ENCODE data around the gene DBN1.

The DBN1 gene

DNA sequence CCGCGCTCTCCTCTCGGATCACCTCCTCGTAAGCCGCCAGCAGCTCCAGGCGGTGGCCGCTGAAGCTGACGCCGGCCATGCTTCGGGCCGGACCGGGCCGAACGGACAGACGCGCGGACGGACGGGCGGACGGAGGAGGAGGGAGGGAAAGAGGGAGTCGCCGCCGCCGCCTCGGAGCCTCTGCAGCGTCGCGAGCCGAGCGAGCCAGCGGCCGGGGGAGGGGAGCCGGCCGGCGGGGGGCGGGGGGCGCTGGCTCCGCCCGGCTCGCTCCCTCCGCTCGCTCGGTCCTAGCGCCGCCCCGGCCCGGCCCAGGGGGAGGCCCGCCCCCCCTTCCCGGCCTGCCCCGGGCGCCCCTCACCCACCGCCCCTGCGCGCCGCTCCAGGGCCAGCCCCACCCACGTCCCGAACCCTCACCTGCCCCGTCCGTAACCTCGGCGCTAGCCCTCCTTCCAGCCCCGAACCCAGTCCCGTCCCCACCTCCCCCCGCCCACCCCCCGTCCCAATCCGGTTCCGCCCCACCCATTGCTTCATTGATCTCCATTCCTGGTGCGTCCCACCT lies at the start of gene DBN1:
DBN1 (minus strand) TSS at position 192 of the 559 bp plus-strand sequence; CDS start at position 79, 113 bp downstream.
- DNase-seq (ENCODE audit: low read depth) = peak; percentile 62
- H3K4me3 ChIP-seq (ENCODE audit: low read depth, low read length) = peak within 1 kb of the TSS; percentile 47
- TF ChIP-seq POLR2A (IDR thresholded peaks at IDR 0.05; ENCODE audit: extremely low read depth, insufficient read length) = peak; percentile 22
- TF ChIP-seq, protein P1, sequence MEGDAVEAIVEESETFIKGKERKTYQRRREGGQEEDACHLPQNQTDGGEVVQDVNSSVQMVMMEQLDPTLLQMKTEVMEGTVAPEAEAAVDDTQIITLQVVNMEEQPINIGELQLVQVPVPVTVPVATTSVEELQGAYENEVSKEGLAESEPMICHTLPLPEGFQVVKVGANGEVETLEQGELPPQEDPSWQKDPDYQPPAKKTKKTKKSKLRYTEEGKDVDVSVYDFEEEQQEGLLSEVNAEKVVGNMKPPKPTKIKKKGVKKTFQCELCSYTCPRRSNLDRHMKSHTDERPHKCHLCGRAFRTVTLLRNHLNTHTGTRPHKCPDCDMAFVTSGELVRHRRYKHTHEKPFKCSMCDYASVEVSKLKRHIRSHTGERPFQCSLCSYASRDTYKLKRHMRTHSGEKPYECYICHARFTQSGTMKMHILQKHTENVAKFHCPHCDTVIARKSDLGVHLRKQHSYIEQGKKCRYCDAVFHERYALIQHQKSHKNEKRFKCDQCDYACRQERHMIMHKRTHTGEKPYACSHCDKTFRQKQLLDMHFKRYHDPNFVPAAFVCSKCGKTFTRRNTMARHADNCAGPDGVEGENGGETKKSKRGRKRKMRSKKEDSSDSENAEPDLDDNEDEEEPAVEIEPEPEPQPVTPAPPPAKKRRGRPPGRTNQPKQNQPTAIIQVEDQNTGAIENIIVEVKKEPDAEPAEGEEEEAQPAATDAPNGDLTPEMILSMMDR (IDR thresholded peaks at IDR 0.05; ENCODE audit: low read depth, low read length) = no peak

DNA sequence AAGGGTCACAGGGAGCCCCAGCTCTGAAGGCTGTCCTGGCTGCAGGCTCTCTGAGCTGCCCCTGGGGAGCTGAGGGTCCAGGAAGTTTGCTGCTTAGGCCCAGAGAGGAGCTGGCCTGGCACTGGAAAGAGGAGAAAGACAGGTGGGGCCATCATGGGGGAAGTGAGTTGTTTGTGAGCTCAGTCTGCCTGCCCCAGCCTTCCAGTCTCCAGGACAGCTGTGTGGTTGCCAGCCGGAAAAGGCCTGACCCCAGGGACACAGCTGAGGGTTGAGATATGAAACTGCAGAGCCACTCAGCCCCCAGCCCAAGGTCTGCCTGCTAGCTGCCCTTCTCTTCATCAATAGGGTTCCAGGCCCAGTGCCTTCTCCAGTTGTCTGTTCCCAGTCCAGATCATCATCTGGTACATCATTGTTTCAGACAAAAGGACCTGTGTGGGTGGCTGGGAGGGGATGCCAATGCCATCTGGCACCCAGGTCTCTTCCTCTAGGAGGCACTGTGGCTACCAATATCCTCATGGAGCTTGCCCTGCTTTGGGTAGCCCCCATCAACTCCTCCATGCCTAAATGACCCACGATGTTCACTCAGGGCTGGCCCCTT lies 47.6 kb upstream of the DBN1 start:
- H3K4me3 ChIP-seq (ENCODE audit: low read depth, low read length) = no peak overlapping the region
- TF ChIP-seq, protein P2, sequence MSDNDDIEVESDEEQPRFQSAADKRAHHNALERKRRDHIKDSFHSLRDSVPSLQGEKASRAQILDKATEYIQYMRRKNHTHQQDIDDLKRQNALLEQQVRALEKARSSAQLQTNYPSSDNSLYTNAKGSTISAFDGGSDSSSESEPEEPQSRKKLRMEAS (IDR thresholded peaks at IDR 0.05; ENCODE audit: low read depth, low read length) = no peak
- no peak for TF ChIP-seq MYC (IDR thresholded peaks at IDR 0.05; ENCODE audit: low read depth, low read length)
- TF ChIP-seq, protein P1 (IDR thresholded peaks at IDR 0.05; ENCODE audit: low read depth, low read length) = no peak
- TF ChIP-seq POLR2A (IDR thresholded peaks at IDR 0.05; ENCODE audit: extremely low read depth, insufficient read length) = no peak
- no peak for DNase-seq (ENCODE audit: low read depth)

DNA sequence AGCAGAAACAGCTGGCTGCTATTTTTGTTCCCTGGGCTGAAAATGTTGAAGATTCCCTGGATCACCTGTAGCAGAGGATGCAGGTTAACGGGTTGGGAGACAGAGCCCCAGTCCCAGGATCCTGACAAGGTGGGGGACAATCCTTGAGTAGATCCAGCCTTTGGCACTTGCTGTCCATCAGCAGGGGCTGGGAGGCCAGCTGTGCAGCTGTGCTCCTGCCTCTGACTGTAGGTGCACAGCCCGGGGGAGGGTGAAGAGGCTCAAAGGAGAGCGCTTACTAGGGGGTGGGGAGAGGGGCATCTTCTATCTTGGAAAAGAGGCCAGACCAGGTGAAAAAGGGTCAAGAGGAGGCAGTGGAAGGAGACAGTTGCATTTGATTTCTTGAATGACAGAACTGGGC lies 46.8 kb upstream of the DBN1 start:
- no peak overlapping the region for H3K4me3 ChIP-seq (ENCODE audit: low read depth, low read length)
- TF ChIP-seq, protein P2 (IDR thresholded peaks at IDR 0.05; ENCODE audit: low read depth, low read length) = no peak
- TF ChIP-seq, protein P1 (IDR thresholded peaks at IDR 0.05; ENCODE audit: low read depth, low read length) = no peak
- TF ChIP-seq MYC (IDR thresholded peaks at IDR 0.05; ENCODE audit: low read depth, low read length) (no peak), POLR2A (IDR thresholded peaks at IDR 0.05; ENCODE audit: extremely low read depth, insufficient read length) (no peak)
- no peak for DNase-seq (ENCODE audit: low read depth)

DNA sequence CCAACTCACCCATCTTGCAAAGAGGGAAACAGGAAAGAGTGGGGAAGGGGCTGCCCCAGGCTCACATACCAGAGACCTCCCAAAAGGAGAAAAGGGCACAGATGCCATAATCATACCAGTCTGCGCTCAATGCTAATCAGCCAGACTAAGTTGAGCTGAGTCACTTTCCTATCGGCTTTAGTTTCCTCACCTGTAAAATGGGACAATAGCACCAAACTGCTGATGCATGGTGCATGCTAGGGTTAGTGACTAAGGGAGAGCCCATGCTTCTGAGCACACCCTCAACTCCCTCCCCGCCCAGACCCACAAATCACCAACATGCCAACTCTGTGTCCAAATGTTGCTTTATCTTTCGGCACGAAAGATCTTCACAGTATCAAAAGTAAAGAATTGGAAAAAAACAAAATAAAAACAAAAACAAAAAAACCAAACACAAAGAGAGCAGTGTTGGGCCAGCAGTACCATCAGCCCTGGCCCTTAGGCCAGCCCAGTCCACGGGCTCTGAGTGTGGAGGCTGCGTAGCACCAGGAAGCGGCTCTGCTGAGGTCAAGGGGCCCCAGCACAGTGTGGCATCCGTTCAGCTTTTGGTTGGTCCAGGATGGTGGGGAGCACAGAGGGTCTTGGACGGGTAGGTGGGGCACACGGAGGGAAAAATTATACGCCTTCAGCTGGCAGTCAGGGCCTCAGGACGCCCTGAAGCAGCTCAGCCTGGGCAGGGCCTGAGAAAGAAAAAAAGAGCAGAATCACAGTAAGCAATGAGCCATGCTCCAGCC lies 46.2 kb upstream of the DBN1 start:
- TF ChIP-seq, protein P2 (IDR thresholded peaks at IDR 0.05; ENCODE audit: low read depth, low read length) = no peak
- TF ChIP-seq MYC (IDR thresholded peaks at IDR 0.05; ENCODE audit: low read depth, low read length) (no peak), POLR2A (IDR thresholded peaks at IDR 0.05; ENCODE audit: extremely low read depth, insufficient read length) (no peak)
- TF ChIP-seq, protein P1 (IDR thresholded peaks at IDR 0.05; ENCODE audit: low read depth, low read length) = no peak
- no peak for DNase-seq (ENCODE audit: low read depth)
- peak overlapping the region; percentile 35 for H3K4me3 ChIP-seq (ENCODE audit: low read depth, low read length)

DNA sequence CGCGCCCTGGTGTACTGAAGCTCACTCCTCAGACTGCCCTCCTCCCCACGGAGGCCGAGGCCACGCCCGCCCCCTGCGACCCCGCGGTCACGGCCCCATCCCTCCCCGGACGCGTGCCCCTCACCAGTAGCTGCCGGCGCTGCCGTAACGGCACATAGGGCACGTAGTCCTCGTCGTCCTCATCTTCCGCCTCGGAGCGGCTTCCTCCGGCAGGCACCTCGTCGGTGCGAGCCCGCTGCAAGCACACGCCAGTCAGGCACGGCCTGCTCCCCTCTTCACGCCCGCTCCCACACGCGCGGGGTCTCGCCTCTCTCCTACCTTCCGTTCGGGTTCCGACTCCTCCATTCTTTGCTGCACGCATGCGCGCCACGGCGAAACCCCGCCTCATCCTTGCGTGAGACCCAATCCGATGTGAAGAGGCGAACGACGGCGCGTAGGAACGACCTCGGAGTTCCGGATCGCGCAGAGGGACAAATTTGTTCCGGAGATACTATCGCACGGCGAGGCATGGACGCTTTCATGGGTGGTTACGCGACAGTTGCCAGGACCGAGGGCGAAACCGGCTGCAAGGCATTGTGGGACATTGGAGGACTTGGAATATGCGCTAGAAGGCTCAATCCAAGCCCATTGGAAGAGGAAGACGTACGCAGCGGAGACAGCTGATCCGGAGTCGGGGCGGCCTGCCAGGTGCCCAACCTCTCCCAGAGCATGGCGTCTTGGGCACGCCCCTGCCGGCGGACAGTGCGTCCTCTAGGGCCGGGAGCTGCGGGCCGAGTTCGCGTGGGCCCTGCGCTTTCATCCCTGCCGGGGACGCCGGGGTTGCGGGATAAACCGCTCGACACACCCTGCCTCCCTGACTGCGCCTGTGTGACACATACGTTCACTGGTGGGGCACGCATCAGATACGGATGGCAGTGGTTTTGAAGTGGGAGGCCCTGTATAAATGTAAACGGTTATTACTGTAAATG lies 43.5 kb upstream of the DBN1 start, which contains the start of gene DDX41:
DDX41 (minus strand) TSS at position 361 of the 968 bp plus-strand sequence; CDS start at position 345, 16 bp downstream.
- DNase-seq (ENCODE audit: low read depth) = peak; percentile 98
- TF ChIP-seq, protein P2 (IDR thresholded peaks at IDR 0.05; ENCODE audit: low read depth, low read length) = peak; percentile 69
- TF ChIP-seq, protein P1 (IDR thresholded peaks at IDR 0.05; ENCODE audit: low read depth, low read length) = no peak
- TF ChIP-seq MYC (IDR thresholded peaks at IDR 0.05; ENCODE audit: low read depth, low read length) (peak; percentile 88), POLR2A (IDR thresholded peaks at IDR 0.05; ENCODE audit: extremely low read depth, insufficient read length) (peak; percentile 79)
- H3K4me3 ChIP-seq (ENCODE audit: low read depth, low read length) = peak within 1 kb of the TSS; percentile 75
